Testis (tissue), 3 donors: ENCODE results near the gene ATXN7L3. TPM values are rescaled to one million over a fixed set of nuclear protein-coding genes. Genes with fewer than 3 reads are reported as not detected.

Experiments used
- DNase-seq: peaks from one replicate; pipeline ENCODE4 v3.0.0-alpha.2; 2019
- H3K27ac ChIP-seq, 2 donors: fragments of 200-600 bp; sonication (generic); one replicate each; pipeline ENCODE4 v1.5.1; 2019
- H3K27me3 ChIP-seq: fragments of 200-600 bp; sonication (generic); one replicate; pipeline ENCODE4 v1.5.1; 2019
- H3K36me3 ChIP-seq: fragments of 200-600 bp; sonication (generic); one replicate; pipeline ENCODE4 v1.5.1; 2017; ENCODE audit warnings: low read depth; ENCODE audit errors: missing control alignments
- H3K4me1 ChIP-seq: fragments of 200-600 bp; sonication (generic); one replicate; pipeline ENCODE4 v1.5.1; 2019
- H3K4me3 ChIP-seq, 2 donors: fragments of 200-600 bp; sonication (generic); one replicate each; pipeline ENCODE4 v1.5.1; 2017 to 2019
- H3K9me3 ChIP-seq: fragments of 200-600 bp; sonication (generic); one replicate; pipeline ENCODE4 v1.5.1; 2017
- POLR2A ChIP-seq: fragments of 450-650 bp; IDR thresholded peaks from one replicate; pipeline ENCODE4 v1.6.1; 2017; ENCODE audit warnings: antibody characterized with exemption, mild to moderate bottlenecking, moderate library complexity
- WGBS, 2 donors: methylation state at CpG; one replicate each; pipeline ENCODE4 v1.1.5; 2018; 5-methylcytosine and 5-hydroxymethylcytosine counted together
- intact Hi-C: fragments of 100-400 bp; cut with DNase I; formaldehyde crosslinking; loops from one replicate; pipeline ENCODE4 v1.15.1; 2023; ENCODE audit warnings: low total_unique reads
- polyA plus RNA-seq: library from polyadenylated mRNA; stranded (reverse); fragments of 350-450 nt; fragmentation: Illumina TruSeq; extraction: RNeasy Lipid Tissue Mini Kit (QIAGEN cat#74804); gene quantifications from one replicate; pipeline ENCODE4 v1.2.3, GENCODE V29; 2014; ENCODE audit warnings: low read depth, low replicate concordance; ENCODE audit not compliant: insufficient read depth
- total RNA-seq, 2 donors: library from RNA; depleted of rRNA; stranded (reverse); fragments of >200 nt; gene quantifications; one replicate each; pipeline ENCODE4 v1.2.3, GENCODE V29; 2016
- TF ChIP-seq, protein P1 (sequence below), 3 experiments: fragments of 450-650 bp in 2 of 3; fragments of 200-600 bp in 1 of 3; sonication (generic) in 1 of 3; IDR thresholded peaks; one replicate each; pipeline ENCODE4 v1.5.1; 2016 to 2019; ENCODE audit warnings: antibody characterized with exemption in 3 of 3, mild to moderate bottlenecking in 2 of 3, moderate library complexity in 1 of 3

ATXN7L3 gene
- total and polyA plus RNA-seq, 3 donors from 2014 or later, result 76.5 to 101 (median 100) TPM

GRCh38 chr17:44229090-44229489 is 29.4 kb upstream of the ATXN7L3 start:
- TF ChIP-seq POLR2A, result no peak
- TF ChIP-seq, protein P1, sequence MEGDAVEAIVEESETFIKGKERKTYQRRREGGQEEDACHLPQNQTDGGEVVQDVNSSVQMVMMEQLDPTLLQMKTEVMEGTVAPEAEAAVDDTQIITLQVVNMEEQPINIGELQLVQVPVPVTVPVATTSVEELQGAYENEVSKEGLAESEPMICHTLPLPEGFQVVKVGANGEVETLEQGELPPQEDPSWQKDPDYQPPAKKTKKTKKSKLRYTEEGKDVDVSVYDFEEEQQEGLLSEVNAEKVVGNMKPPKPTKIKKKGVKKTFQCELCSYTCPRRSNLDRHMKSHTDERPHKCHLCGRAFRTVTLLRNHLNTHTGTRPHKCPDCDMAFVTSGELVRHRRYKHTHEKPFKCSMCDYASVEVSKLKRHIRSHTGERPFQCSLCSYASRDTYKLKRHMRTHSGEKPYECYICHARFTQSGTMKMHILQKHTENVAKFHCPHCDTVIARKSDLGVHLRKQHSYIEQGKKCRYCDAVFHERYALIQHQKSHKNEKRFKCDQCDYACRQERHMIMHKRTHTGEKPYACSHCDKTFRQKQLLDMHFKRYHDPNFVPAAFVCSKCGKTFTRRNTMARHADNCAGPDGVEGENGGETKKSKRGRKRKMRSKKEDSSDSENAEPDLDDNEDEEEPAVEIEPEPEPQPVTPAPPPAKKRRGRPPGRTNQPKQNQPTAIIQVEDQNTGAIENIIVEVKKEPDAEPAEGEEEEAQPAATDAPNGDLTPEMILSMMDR (IDR thresholded peaks at IDR 0.05), result no peak
- intact Hi-C loops, result no loop called here
- 71 to 90% methylated on average over 2 to 6 of the region's 6 CpGs for WGBS, 2 donors
- H3K27me3 ChIP-seq, result no peaks in the 10 kb centered on the region
- DNase-seq, result no peak
- H3K4me3 ChIP-seq, result no peak overlapping the region
- H3K9me3 ChIP-seq, result no peaks in the 10 kb centered on the region
- no peaks in the 10 kb centered on the region for H3K4me1 ChIP-seq
- no peak overlapping the region for H3K27ac ChIP-seq
- no peaks in the 10 kb centered on the region for H3K36me3 ChIP-seq

DNA sequence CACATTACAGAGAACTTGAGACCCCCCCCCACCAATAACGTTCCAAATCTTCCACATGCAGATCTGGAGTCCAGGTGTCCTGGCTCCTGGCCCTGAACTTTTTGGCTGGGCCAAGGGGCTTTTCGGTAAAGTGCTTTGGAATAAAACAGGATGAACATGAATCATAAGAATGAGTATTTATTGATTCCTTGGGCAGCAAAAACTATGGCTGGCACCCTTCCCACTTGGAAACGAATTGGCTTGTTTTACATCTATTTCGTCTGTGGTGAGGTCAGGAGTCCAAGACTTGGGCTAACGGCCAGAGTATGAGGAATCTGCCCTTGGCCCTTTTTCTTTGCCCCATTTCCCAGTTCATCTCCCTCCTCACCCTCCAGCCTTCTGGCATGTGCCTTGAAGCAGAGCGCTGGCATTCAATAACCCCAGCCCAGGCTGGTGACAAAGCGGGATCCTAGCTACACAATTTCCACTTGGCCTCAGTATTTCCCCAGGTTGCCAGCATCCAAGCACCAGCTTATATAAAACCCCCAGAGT is 23.9 kb upstream of the ATXN7L3 start:
- peak; percentile 66 for DNase-seq
- no peak overlapping the region for H3K4me3 ChIP-seq
- TF ChIP-seq POLR2A, result no peak
- TF ChIP-seq, protein P1 (IDR thresholded peaks at IDR 0.05), result no peak
- no peaks in the 10 kb centered on the region for H3K9me3 ChIP-seq
- peak overlapping the region; percentile 91 to 99 for H3K27ac ChIP-seq
- H3K27me3 ChIP-seq, result no peaks in the 10 kb centered on the region
- WGBS, 2 donors, result 30 to 31% methylated on average over 7 of the region's 7 CpGs
- H3K4me1 ChIP-seq, result peaks cover 20% of the 10 kb centered on the region
- no peaks in the 10 kb centered on the region for H3K36me3 ChIP-seq
- intact Hi-C loops, result loop anchor here (5.0 kb wide), 1 partner anchor 99 kb away; the partner anchor contains the start of gene SLC25A39

DNA sequence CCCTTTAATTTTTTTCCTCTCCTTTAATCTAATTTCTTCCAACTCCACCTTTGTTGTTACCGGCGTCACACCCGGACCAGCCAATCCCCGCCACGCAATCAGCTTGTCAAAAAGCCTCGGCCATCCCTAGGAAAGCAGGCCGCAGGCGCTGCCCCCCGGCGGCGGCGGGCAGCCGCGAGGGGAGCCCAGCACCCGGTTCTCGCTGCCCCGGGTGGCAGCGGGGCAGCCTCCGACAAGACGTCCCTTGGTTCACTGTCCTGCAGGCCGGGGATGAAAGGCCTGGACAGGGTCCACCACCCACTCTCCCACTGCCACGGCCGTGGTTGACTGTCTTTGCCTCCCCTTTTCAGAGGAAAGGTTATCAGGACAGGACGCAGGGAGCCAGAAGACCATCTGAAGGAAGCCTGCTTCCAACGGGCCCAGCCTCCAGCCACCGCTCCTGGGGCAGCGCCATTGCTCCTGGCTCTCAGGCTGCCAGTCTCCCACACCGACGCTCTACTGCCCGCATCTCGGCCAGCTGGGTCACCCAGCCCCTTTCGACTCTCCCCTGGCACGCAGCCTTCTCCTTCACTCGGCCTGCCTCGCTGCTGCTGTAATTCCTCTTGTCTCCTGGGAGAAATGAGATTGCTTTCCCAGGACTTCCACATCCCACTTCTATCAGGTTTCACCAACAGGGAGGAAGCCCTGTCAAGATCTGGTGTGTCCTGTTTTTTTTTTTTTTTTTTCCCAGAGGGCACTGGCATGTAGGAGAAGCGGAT is 22.6 kb upstream of the ATXN7L3 start:
- Histone ChIP-seq H3K27ac (peak overlapping the region; percentile 91 to 99), H3K9me3 (no peaks in the 10 kb centered on the region), H3K36me3 (no peaks in the 10 kb centered on the region), H3K27me3 (no peaks in the 10 kb centered on the region), H3K4me3 (peak overlapping the region; percentile 78 to 93), H3K4me1 (peaks cover 29% of the 10 kb centered on the region)
- 1 to 4% methylated on average over 32 to 36 of the region's 36 CpGs for WGBS, 2 donors
- TF ChIP-seq, protein P1 (IDR thresholded peaks at IDR 0.05), result peak in 1 of 3 experiments; percentile 1
- peak; percentile 33 for TF ChIP-seq POLR2A
- intact Hi-C loops, result loop anchor here (5.0 kb wide), 1 partner anchor 100 kb away; the partner anchor contains the start of gene SLC25A39
- DNase-seq, result peak; percentile 92

- 1% methylated on average over 16 to 17 of the region's 17 CpGs for WGBS, 2 donors
Measured at GRCh38 chr17:44221862-44222111, 22.1 kb upstream of the ATXN7L3 start.

More at GRCh38 chr17:44221862-44222111, 22.1 kb upstream of the ATXN7L3 start:
- no peaks in the 10 kb centered on the region for H3K36me3 ChIP-seq
- intact Hi-C loops, result loop anchor here (5.0 kb wide), 1 partner anchor 101 kb away; the partner anchor contains the start of gene SLC25A39
- no peak for DNase-seq
- no peaks in the 10 kb centered on the region for H3K27me3 ChIP-seq
- H3K4me3 ChIP-seq, result peak overlapping the region; percentile 78 to 93
- TF ChIP-seq, protein P1 (IDR thresholded peaks at IDR 0.05), result no peak
- TF ChIP-seq POLR2A, result no peak
- H3K27ac ChIP-seq, result peak overlapping the region; percentile 91 to 99
- peaks cover 31% of the 10 kb centered on the region for H3K4me1 ChIP-seq
- no peaks in the 10 kb centered on the region for H3K9me3 ChIP-seq
